Measurements from ENCODE around the gene WDTC1. TPM values are rescaled to one million over a fixed set of nuclear protein-coding genes. Genes with fewer than 3 reads are reported as not detected.
"Not testable (repeated sequence)": the region's sequence is repeated elsewhere in the genome, so short reads cannot be mapped to it uniquely, and the experiment has no call there.

The WDTC1 gene
- total RNA-seq, 1 donor from 2014 or later: 26.5 TPM

DNA sequence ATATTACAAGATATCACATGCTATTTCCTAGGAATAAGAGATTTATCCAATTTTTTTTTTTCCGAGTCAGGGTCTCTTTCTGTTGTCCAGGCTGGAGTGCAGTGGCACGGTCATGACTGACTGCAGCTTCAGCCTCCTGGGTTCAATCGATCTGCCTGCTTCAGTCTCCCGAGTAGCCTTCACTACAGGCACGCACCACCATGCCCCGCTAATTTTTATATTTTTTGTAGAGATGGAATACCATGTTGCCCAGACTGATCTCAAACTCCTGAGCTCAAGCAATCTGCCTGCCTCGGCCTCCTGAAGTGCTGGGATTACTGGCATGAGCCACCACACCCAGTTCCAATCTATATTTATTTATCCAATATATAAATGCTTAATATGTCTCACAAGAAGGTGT, 18.0 kb upstream of the WDTC1 start:
- Mint-ChIP-seq H3K36me3 (ENCODE audit: low read depth) (no peaks in the 10 kb centered on the region), H3K27me3 (ENCODE audit: low read depth) (no peaks in the 10 kb centered on the region), H3K4me1 (peaks cover 16% of the 10 kb centered on the region), H3K9me3 (no peaks in the 10 kb centered on the region), H3K4me3 (no peak overlapping the region), H3K27ac (ENCODE audit: unreplicated experiment) (no peak overlapping the region)
- DNase-seq (ENCODE audit: low read depth, low spot score): no peak
- TF ChIP-seq CTCF (conservative IDR thresholded peaks at IDR 0.05): no peak

DNA sequence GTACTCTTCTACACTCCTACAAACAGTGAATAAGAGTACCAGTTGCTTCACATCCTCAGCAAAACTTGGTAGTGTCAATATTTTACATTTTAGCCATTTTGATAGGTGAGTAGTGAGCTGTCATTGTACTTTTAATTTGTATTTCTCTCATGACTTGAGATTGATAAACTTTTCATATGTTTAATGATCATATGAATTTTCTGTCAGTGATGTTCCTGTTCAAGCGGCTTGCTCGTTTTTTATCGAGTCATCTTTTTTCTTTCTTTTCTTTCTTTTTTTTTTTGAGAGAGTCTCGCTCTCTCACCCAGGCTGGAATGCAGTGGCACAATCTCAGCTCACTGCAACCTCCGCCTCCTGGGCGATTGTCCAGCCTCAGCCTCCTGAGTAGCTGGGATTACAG, 17.0 kb upstream of the WDTC1 start:
- Mint-ChIP-seq H3K36me3 (ENCODE audit: low read depth) (no peaks in the 10 kb centered on the region), H3K4me3 (no peak overlapping the region), H3K4me1 (peaks cover 20% of the 10 kb centered on the region), H3K27ac (ENCODE audit: unreplicated experiment) (no peak overlapping the region), H3K9me3 (peaks cover 2% of the 10 kb centered on the region), H3K27me3 (ENCODE audit: low read depth) (no peaks in the 10 kb centered on the region)
- no peak for TF ChIP-seq CTCF (conservative IDR thresholded peaks at IDR 0.05)
- no peak for DNase-seq (ENCODE audit: low read depth, low spot score)

DNA sequence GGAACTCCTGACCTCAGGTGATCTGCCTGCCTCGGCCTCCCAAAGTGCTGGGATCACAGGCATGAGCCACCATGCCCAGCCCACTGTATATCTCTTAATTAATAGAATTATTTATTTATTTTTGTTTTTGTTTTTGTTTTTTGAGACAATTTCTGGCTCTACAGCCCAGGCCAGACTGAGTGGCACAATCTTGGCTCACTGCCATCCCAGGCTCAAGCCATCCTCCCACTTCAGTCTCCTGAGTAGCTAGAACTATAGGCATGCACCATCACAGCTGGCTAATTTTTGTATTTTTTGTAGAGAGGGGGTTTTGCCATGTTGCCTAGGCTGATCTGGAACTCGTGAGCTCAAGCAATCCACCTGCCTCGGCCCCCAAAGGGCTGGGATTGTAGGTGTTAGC, 15.7 kb upstream of the WDTC1 start:
- peaks cover 2% of the 10 kb centered on the region for H3K9me3 Mint-ChIP-seq
- H3K4me1 Mint-ChIP-seq: peaks cover 20% of the 10 kb centered on the region
- no peak overlapping the region for H3K4me3 Mint-ChIP-seq
- DNase-seq (ENCODE audit: low read depth, low spot score): no peak
- no peaks in the 10 kb centered on the region for H3K27me3 Mint-ChIP-seq (ENCODE audit: low read depth)
- no peak overlapping the region for H3K27ac Mint-ChIP-seq (ENCODE audit: unreplicated experiment)
- no peak for TF ChIP-seq CTCF (conservative IDR thresholded peaks at IDR 0.05)
- H3K36me3 Mint-ChIP-seq (ENCODE audit: low read depth): no peaks in the 10 kb centered on the region

GRCh38 chr1:27220096-27220495, 14.3 kb upstream of the WDTC1 start:
- Mint-ChIP-seq H3K27me3 (ENCODE audit: low read depth) (no peaks in the 10 kb centered on the region), H3K27ac (ENCODE audit: unreplicated experiment) (no peak overlapping the region), H3K4me1 (peaks cover 20% of the 10 kb centered on the region), H3K36me3 (ENCODE audit: low read depth) (no peaks in the 10 kb centered on the region), H3K9me3 (peaks cover 2% of the 10 kb centered on the region), H3K4me3 (no peak overlapping the region)
- no peak for DNase-seq (ENCODE audit: low read depth, low spot score)
- no peak for TF ChIP-seq CTCF (conservative IDR thresholded peaks at IDR 0.05)

DNA sequence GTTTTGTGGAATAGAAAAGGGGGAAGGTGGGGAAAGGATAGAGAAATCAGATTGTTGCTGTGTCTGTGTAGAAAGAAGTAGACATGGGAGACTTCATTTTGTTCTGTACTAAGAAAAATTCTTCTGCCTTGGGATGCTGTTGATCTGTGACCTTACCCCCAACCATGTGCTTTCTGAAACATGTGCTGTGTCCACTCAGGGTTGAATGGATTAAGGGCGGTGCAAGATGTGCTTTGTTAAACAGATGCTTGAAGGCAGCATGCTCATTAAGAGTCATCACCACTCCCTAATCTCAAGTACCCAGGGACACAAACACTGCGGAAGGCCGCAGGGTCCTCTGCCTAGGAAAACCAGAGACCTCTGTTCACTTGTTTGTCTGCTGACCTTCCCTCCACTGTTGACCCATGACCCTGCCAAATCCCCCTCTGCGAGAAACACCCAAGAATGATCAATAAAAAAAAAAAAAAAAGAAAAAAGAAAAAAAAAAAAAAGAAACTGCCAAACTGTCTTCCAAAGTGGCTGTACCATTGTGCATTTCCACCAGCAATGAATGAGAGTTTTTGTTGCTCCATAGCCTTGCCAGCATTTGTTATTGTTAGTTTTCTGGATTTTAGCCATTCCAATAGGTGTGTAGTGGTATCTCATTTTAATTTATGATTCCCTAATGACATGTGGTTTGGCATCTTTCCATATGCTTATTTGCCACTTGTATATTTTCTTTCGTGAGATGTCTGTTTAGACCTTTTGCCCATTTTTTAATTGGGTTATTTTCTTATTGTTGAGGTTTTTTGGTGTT, 13.5 kb upstream of the WDTC1 start:
- H3K27ac Mint-ChIP-seq (ENCODE audit: unreplicated experiment); H3K27me3 Mint-ChIP-seq (ENCODE audit: low read depth): not testable (repeated sequence)

DNA sequence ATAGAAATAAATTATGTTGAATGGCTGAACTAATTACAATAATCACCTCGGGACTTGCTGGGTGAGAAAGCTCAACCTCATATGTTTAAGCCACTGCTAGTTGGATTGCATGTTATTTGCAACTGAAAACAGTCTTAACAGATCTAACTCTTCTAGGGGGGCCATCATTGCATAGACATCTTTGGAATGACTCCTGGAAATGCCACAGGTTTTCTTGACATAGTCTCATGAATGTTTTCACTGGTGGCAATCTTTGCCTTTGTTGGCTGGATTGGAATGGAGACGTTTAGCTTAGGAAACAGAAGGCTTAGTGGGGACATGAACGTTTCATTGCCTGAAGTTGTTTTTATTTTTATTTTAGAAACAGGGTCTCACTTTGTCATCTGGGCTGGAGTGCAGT, 8.8 kb upstream of the WDTC1 start:
- H3K9me3 Mint-ChIP-seq: peaks cover 2% of the 10 kb centered on the region
- no peaks in the 10 kb centered on the region for H3K27me3 Mint-ChIP-seq (ENCODE audit: low read depth)
- DNase-seq (ENCODE audit: low read depth, low spot score): no peak
- H3K4me3 Mint-ChIP-seq: no peak overlapping the region
- H3K36me3 Mint-ChIP-seq (ENCODE audit: low read depth): no peaks in the 10 kb centered on the region
- no peak for TF ChIP-seq CTCF (conservative IDR thresholded peaks at IDR 0.05)
- H3K4me1 Mint-ChIP-seq: peaks cover 12% of the 10 kb centered on the region
- H3K27ac Mint-ChIP-seq (ENCODE audit: unreplicated experiment): no peak overlapping the region

More for the DNA sequence above, 13.5 kb upstream of the WDTC1 start:
- not testable (repeated sequence) for H3K4me3 Mint-ChIP-seq; H3K36me3 Mint-ChIP-seq (ENCODE audit: low read depth); DNase-seq (ENCODE audit: low read depth, low spot score); H3K9me3 Mint-ChIP-seq
- peaks cover 20% of the 10 kb centered on the region for H3K4me1 Mint-ChIP-seq

All from neural crest cell (in vitro differentiated cells).